ENCODE data around the gene PRKAR2B.
"Not testable (repeated sequence)": the region's sequence is repeated elsewhere in the genome, so short reads cannot be mapped to it uniquely, and the experiment has no call there.

The PRKAR2B gene

DNA sequence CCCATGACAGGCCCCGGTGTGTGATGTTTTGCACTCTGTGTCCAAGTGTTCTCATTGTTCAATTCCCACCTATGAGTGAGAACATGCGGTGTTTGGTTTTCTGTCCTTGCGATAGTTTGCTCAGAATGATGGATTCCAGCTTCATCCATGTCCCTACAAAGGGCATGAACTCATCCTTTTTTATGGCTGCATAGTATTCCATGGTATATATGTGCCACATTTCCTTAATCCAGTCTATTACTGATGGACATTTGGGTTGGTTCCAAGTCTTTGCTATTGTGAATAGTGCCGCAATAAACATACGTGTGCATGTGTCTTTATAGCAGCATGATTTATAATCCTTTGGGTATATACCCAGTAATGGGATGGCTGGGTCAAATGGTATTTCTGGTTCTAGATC is 49.2 kb downstream of the PRKAR2B start:
- not testable (repeated sequence) for H3K9me3 ChIP-seq (replicated peaks; ENCODE audit: low read length)

DNA sequence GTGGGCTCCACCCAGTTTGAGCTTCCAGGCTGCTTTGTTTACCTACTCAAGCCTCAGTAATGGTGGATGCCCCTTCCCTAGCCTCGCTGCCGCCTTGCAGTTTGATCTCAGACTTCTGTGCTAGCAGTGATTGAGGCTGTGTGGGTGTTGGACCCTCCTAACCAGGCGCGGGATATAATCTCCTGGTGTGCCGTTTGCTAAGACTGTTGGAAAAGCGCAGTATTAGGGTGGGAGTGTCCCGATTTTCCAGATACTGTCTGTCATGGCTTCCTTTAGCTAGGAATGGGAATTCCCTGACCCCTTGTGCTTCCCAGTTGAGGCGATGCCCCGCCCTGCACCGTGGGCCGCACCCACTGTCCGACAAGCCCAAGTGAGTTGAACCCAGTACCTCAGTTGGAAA is 54.6 kb downstream of the PRKAR2B start:
- H3K36me3 ChIP-seq (ENCODE audit: insufficient read depth, low read length); H3K9me3 ChIP-seq (replicated peaks; ENCODE audit: low read length); H3K4me1 ChIP-seq (ENCODE audit: control insufficient read depth, insufficient read depth, low read length); H3K4me3 ChIP-seq (ENCODE audit: low read length); H3K9ac ChIP-seq (ENCODE audit: low read depth, low read length); H3K27me3 ChIP-seq (ENCODE audit: control insufficient read depth, insufficient read depth, low read length); H3K4me2 ChIP-seq (ENCODE audit: low read length): not testable (repeated sequence)

More for the DNA sequence above, 49.2 kb downstream of the PRKAR2B start:
- not testable (repeated sequence) for H3K4me2 ChIP-seq (ENCODE audit: low read length); H3K4me3 ChIP-seq (ENCODE audit: low read length); H3K4me1 ChIP-seq (ENCODE audit: control insufficient read depth, insufficient read depth, low read length); H3K9ac ChIP-seq (ENCODE audit: low read depth, low read length); H3K36me3 ChIP-seq (ENCODE audit: insufficient read depth, low read length); H3K27me3 ChIP-seq (ENCODE audit: control insufficient read depth, insufficient read depth, low read length)

DNA sequence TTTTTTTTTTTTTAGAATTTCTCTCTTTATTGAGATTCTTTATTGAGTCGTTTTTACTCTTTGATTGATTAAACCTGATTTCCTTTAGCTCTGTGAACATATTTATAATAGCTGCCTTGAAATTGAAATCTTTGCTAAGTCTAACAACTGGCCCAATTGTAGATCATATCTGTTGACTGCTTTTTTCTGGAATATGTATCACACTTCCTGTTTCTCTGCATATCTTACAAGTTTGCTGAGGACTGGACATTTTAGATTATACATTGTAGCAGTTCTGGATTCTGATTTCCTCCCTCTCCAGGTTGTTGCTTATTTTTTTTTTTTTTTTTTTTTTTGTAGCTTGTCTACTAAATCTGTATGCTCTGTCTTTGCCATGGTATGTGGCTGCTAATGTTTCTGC is 56.3 kb downstream of the PRKAR2B start:
- Histone ChIP-seq H3K9ac (ENCODE audit: low read depth, low read length) (no peak overlapping the region), H3K36me3 (ENCODE audit: insufficient read depth, low read length) (no peaks in the 10 kb centered on the region), H3K4me3 (ENCODE audit: low read length) (no peak overlapping the region), H3K27me3 (ENCODE audit: control insufficient read depth, insufficient read depth, low read length) (no peaks in the 10 kb centered on the region), H3K9me3 (replicated peaks; ENCODE audit: low read length) (no peaks in the 10 kb centered on the region), H3K4me1 (ENCODE audit: control insufficient read depth, insufficient read depth, low read length) (no peaks in the 10 kb centered on the region), H3K4me2 (ENCODE audit: low read length) (no peak overlapping the region)

DNA sequence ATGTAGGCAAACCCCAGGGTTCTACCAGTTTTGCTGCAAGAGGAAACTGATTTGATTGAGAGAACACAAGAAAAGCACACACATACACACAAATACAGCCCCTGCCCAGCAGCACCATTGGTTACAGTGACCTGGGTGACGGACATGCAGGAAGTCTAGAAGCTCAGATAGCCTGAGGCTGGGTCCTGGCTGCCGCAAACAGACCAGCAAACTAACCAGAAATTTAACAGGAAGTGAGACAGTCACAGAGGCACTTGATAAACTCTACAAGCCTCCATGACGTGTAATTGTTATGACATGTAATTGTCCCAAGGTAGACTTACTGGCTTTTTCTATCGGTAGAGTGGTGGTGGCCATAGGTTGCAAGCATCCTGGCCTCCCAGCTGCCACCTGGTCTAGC is 58.9 kb downstream of the PRKAR2B start:
- Histone ChIP-seq H3K9ac (ENCODE audit: low read depth, low read length) (no peak overlapping the region), H3K36me3 (ENCODE audit: insufficient read depth, low read length) (no peaks in the 10 kb centered on the region), H3K4me3 (ENCODE audit: low read length) (no peak overlapping the region), H3K27me3 (ENCODE audit: control insufficient read depth, insufficient read depth, low read length) (no peaks in the 10 kb centered on the region), H3K9me3 (replicated peaks; ENCODE audit: low read length) (no peaks in the 10 kb centered on the region), H3K4me1 (ENCODE audit: control insufficient read depth, insufficient read depth, low read length) (no peaks in the 10 kb centered on the region), H3K4me2 (ENCODE audit: low read length) (no peak overlapping the region)

DNA sequence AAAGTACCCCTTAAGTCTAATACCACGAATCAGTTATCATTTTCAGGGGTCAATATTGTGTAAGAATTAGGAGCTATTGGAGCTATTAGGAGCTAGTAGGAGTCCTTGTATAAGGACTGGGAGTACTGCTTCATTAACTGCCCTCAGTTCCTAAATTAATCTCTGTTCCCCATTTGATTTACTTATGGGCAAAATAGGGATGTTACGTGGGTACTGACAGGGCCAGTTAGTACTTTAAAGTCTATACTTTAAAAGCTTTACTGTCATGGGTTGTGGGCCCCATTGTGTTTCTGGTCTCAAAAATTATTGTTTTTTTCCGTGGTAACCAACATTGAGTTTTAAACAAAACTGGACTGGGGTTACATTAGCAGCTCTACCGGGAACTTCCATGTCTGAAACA is 60.3 kb downstream of the PRKAR2B start:
- H3K4me2 ChIP-seq (ENCODE audit: low read length): no peak overlapping the region
- no peaks in the 10 kb centered on the region for H3K27me3 ChIP-seq (ENCODE audit: control insufficient read depth, insufficient read depth, low read length)
- no peaks in the 10 kb centered on the region for H3K4me1 ChIP-seq (ENCODE audit: control insufficient read depth, insufficient read depth, low read length)
- H3K4me3 ChIP-seq (ENCODE audit: low read length): no peak overlapping the region
- no peaks in the 10 kb centered on the region for H3K36me3 ChIP-seq (ENCODE audit: insufficient read depth, low read length)
- H3K9me3 ChIP-seq (replicated peaks; ENCODE audit: low read length): no peaks in the 10 kb centered on the region
- H3K9ac ChIP-seq (ENCODE audit: low read depth, low read length): no peak overlapping the region

DNA sequence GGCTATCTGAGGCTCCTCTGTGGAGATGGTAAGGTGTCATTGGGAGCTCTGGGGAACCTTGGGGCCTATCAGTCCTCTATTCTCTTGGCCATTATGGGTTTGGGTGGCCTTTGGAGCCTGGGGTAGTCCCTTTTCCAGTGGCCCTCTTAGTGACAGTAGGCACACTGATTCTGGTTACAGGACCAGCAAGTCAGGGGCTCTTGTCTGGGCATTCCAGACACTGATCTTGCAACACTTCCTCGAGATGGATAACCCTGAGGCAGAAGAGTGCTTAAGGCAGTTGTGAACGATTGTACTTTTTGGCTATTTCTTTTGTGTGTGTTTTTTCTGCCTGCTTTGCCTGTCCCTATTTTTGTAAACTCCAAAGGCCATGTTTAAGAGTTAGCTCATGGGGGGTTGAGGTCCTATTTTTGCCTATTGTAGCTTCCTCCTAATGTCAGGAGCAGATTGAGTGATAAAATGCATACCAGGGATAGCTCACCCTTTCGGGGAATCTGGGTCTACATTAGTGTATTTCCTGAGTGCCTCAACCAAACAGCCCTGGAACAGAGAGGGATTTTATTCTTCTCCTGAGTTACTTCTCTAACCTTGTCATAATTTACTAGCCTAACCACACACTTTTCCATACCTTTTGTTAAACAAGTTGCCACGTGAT is 61.2 kb downstream of the PRKAR2B start:
- Histone ChIP-seq H3K4me2 (ENCODE audit: low read length) (no peak overlapping the region), H3K36me3 (ENCODE audit: insufficient read depth, low read length) (no peaks in the 10 kb centered on the region)

DNA sequence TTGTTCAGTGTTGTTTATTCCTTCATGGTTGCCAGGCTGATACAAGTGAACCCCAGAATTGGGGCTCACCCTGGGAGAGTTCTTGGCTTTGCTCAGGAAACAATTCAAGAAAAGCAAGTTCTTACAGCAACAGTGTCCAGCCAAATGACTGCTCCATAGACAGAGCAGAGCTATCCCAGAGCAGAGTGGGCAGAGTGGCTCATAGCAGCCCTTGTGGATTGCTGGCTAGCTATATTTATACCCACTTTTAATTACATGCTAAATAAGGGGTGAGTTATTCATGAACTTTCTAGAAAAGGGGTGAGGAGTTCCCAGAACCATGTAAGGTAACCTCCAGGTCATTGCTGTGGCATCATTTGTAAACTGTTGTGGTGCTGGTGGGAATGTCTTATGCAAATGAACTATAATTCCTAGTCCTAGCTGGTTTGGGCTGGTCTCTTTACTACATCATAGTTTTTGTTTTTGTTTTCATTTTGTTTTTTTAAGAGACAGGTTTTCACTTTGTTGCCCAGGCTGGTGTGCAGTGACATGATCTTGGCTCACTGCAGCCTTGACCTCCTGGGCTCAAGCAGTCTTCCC is 64.4 kb downstream of the PRKAR2B start:
- Histone ChIP-seq H3K36me3 (ENCODE audit: insufficient read depth, low read length) (no peaks in the 10 kb centered on the region), H3K4me3 (ENCODE audit: low read length) (no peak overlapping the region), H3K9me3 (replicated peaks; ENCODE audit: low read length) (no peaks in the 10 kb centered on the region), H3K4me1 (ENCODE audit: control insufficient read depth, insufficient read depth, low read length) (no peaks in the 10 kb centered on the region), H3K4me2 (ENCODE audit: low read length) (no peak overlapping the region), H3K27me3 (ENCODE audit: control insufficient read depth, insufficient read depth, low read length) (no peaks in the 10 kb centered on the region), H3K9ac (ENCODE audit: low read depth, low read length) (no peak overlapping the region)

More for the DNA sequence above, 61.2 kb downstream of the PRKAR2B start:
- Histone ChIP-seq H3K4me3 (ENCODE audit: low read length) (no peak overlapping the region), H3K27me3 (ENCODE audit: control insufficient read depth, insufficient read depth, low read length) (no peaks in the 10 kb centered on the region), H3K9ac (ENCODE audit: low read depth, low read length) (no peak overlapping the region), H3K4me1 (ENCODE audit: control insufficient read depth, insufficient read depth, low read length) (no peaks in the 10 kb centered on the region), H3K9me3 (replicated peaks; ENCODE audit: low read length) (no peaks in the 10 kb centered on the region)

DNA sequence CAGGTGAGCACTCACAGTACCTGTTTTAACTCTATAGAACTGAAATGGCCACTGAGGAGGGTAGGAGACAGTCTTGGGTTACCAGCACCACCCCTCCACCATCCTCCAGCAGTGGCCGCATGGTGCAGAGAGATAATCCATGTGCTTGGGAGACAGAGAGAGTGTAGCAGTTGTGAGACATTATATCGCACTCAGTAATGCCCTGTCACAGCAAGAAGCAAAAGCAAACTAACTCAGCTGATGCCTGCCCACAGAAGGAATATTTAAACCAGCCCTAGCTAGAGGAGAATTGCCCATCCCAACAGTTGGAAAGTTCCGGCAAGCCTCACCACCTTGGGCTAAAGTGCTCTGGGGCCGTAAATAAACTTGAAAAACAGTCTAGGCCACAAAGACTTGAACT is 65.5 kb downstream of the PRKAR2B start:
- Histone ChIP-seq H3K4me2 (ENCODE audit: low read length) (no peak overlapping the region), H3K27me3 (ENCODE audit: control insufficient read depth, insufficient read depth, low read length) (no peaks in the 10 kb centered on the region)

DNA sequence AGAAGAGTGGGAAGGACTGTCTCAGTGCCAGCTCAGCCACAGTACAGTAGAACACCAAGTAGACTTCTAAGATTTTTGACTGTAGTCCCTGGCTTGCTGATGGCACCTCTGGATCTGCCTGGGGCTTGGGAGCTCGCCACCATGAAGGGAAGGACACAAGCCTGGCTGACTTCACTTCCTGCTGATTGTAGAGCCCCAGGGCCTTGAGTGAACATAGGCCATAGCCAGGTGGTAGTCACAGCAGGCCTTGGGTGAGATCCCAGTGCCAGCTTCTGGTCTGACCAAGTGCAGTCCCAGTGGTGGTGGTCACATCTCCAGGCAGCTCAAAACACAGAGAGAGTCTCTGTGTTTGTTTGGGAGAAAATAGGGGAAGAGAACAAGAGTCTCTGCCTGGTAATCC is 66.7 kb downstream of the PRKAR2B start:
- no peak overlapping the region for H3K9ac ChIP-seq (ENCODE audit: low read depth, low read length)
- no peak overlapping the region for H3K4me3 ChIP-seq (ENCODE audit: low read length)
- H3K27me3 ChIP-seq (ENCODE audit: control insufficient read depth, insufficient read depth, low read length): no peaks in the 10 kb centered on the region
- no peaks in the 10 kb centered on the region for H3K4me1 ChIP-seq (ENCODE audit: control insufficient read depth, insufficient read depth, low read length)
- H3K9me3 ChIP-seq (replicated peaks; ENCODE audit: low read length): no peaks in the 10 kb centered on the region
- H3K36me3 ChIP-seq (ENCODE audit: insufficient read depth, low read length): no peaks in the 10 kb centered on the region
- no peak overlapping the region for H3K4me2 ChIP-seq (ENCODE audit: low read length)

More for the DNA sequence above, 65.5 kb downstream of the PRKAR2B start:
- Histone ChIP-seq H3K4me3 (ENCODE audit: low read length) (no peak overlapping the region), H3K9me3 (replicated peaks; ENCODE audit: low read length) (no peaks in the 10 kb centered on the region), H3K4me1 (ENCODE audit: control insufficient read depth, insufficient read depth, low read length) (no peaks in the 10 kb centered on the region), H3K9ac (ENCODE audit: low read depth, low read length) (no peak overlapping the region), H3K36me3 (ENCODE audit: insufficient read depth, low read length) (no peaks in the 10 kb centered on the region)

DNA sequence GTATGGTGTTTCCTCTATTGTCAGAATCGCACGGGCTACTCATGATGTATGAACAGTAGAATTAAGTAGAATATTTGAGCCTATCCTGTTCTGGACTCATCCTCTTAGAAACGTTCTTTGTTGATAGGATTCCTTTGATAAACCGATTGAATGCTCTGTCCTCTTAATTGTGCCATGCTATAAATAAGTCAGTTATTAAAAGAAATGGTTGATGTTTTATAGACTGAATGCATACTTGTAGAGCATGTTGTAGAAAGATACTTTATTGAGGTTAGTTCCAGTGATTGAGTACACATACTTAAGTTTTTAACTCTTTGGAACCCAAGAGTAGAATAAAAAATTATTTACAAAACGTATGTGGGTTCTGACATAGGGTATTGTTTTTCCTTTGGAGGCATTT is 69.4 kb downstream of the PRKAR2B start:
- peaks cover 5% of the 10 kb centered on the region for H3K4me1 ChIP-seq (ENCODE audit: control insufficient read depth, insufficient read depth, low read length)
- H3K4me2 ChIP-seq (ENCODE audit: low read length): no peak overlapping the region
- H3K36me3 ChIP-seq (ENCODE audit: insufficient read depth, low read length): no peaks in the 10 kb centered on the region
- no peak overlapping the region for H3K4me3 ChIP-seq (ENCODE audit: low read length)
- no peak overlapping the region for H3K9ac ChIP-seq (ENCODE audit: low read depth, low read length)
- H3K9me3 ChIP-seq (replicated peaks; ENCODE audit: low read length): no peaks in the 10 kb centered on the region
- no peaks in the 10 kb centered on the region for H3K27me3 ChIP-seq (ENCODE audit: control insufficient read depth, insufficient read depth, low read length)

DNA sequence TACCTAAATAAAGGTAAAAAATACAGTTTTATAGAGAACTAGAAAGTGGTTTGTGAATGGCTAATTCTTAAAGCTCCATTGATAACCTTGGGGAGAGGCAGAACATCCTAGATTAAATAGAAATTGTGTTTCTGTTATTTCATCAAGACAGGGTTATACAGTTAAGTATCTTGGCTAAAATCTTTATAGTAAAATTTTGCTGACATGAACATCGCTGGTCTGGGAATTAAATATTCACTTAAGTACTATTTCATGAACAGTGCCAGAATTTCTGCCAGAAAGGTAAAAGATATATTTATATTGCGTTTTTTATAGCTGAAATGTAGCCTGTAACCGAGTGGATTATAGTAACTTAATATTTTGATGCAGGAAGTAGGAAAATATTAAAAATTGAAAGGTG is 70.6 kb downstream of the PRKAR2B start:
- Histone ChIP-seq H3K9ac (ENCODE audit: low read depth, low read length) (no peak overlapping the region), H3K4me3 (ENCODE audit: low read length) (no peak overlapping the region)

More for the DNA sequence above, 70.6 kb downstream of the PRKAR2B start:
- Histone ChIP-seq H3K36me3 (ENCODE audit: insufficient read depth, low read length) (no peaks in the 10 kb centered on the region), H3K9me3 (replicated peaks; ENCODE audit: low read length) (no peaks in the 10 kb centered on the region), H3K4me2 (ENCODE audit: low read length) (no peak overlapping the region), H3K27me3 (ENCODE audit: control insufficient read depth, insufficient read depth, low read length) (no peaks in the 10 kb centered on the region), H3K4me1 (ENCODE audit: control insufficient read depth, insufficient read depth, low read length) (peaks cover 5% of the 10 kb centered on the region)
